GM12878 (cell line): Measurements from ENCODE around the gene MEAK7. TPM values are rescaled to one million over a fixed set of nuclear protein-coding genes. Genes with fewer than 3 reads are reported as not detected.

Source experiments
- ATAC-seq: fragments of 200-7000 bp; cut with Tn5 transposase; 3 replicates; pipeline ENCODE4 v1.9.1; 2020; ENCODE audit warnings: mild to moderate bottlenecking, moderate library complexity
- BruUV-seq: library from RNA; stranded (reverse); fragments of 400-500 nt; replicated peaks from 2 replicates; lab custom pipeline; 2021; lab: Mats Ljungman, UMichigan
- CTCF ChIA-PET: fragments of 300-600 bp; sonication (Branson Sonifier 250); formaldehyde crosslinking; extraction: SDS; loops from one replicate; lab custom pipeline; 2021; ENCODE audit warnings: inconsistent platforms; lab: Yijun Ruan, JAX
- POLR2A ChIA-PET: fragments of 350-600 bp; formaldehyde crosslinking; extraction: SDS; loops from one replicate; lab custom pipeline; 2021; ENCODE audit warnings: inconsistent platforms; lab: Charles Lee
- RAD21 ChIA-PET: fragments of 300-600 bp; sonication (Branson Sonifier 250); formaldehyde crosslinking; loops from one replicate; lab custom pipeline; 2023; ENCODE audit warnings: antibody characterized with exemption; ENCODE audit not compliant: unreplicated experiment; lab: Charles Lee
- SMC1A ChIA-PET: fragments of 300-600 bp; sonication (Branson Sonifier 250); formaldehyde crosslinking; loops from one replicate; lab custom pipeline; 2023; ENCODE audit not compliant: unreplicated experiment, uncharacterized antibody; lab: Charles Lee
- DNase-seq: peaks from one replicate; pipeline ENCODE4 v3.0.0-alpha.2; 2011; ENCODE audit warnings: low read depth, low spot score
- FAIRE-seq: peaks from 3 replicates; lab custom pipeline; 2011; peaks lifted over from hg19 to GRCh38; lab: Jason Lieb, UNC
- H2AFZ ChIP-seq: 2 replicates; pipeline ENCODE4 v1.6.0; 2011; ENCODE audit warnings: low read depth, low read length, control low read depth; ENCODE audit not compliant: control insufficient read depth
- H3K27ac ChIP-seq: 2 replicates; pipeline ENCODE4 v1.5.1; 2011; ENCODE audit warnings: control low read depth; ENCODE audit not compliant: control insufficient read depth, insufficient read depth
- H3K27me3 ChIP-seq, 2 experiments: replicated peaks in 1 of 2; 2 replicates each; pipeline versions ENCODE4 v1.6.0 to v1.6.1; 2011; ENCODE audit warnings: low read length in 1 of 2; ENCODE audit not compliant: control insufficient read depth in 2 of 2, insufficient read depth in 2 of 2
- H3K36me3 ChIP-seq, 2 experiments: 2 replicates each; pipeline ENCODE4 v1.5.1; 2011; ENCODE audit warnings: low read length in 1 of 2; ENCODE audit not compliant: control insufficient read depth in 2 of 2, insufficient read depth in 2 of 2
- H3K4me1 ChIP-seq: 2 replicates; pipeline ENCODE4 v1.6.1; 2011; ENCODE audit warnings: mild to moderate bottlenecking, low read length, moderate library complexity, mixed read lengths; ENCODE audit not compliant: control insufficient read depth, insufficient read depth
- H3K4me2 ChIP-seq: 2 replicates; pipeline ENCODE4 v1.6.0; 2011; ENCODE audit warnings: control low read depth; ENCODE audit not compliant: control insufficient read depth, insufficient read depth
- H3K4me3 ChIP-seq: fragments of 200-600 bp; sonication (generic); 2 replicates; pipeline ENCODE4 v1.5.1; 2016
- H3K79me2 ChIP-seq: 2 replicates; pipeline ENCODE4 v1.6.0; 2011; ENCODE audit warnings: low read length; ENCODE audit not compliant: control insufficient read depth, insufficient read depth
- H3K9ac ChIP-seq: 2 replicates; pipeline ENCODE4 v1.8.0; 2011; ENCODE audit warnings: low read length, control low read depth, mixed read lengths; ENCODE audit not compliant: control insufficient read depth, insufficient read depth
- H3K9me3 ChIP-seq: replicated peaks from 3 replicates; pipeline ENCODE4 v1.5.1; 2011; ENCODE audit warnings: mild to moderate bottlenecking, low read length; ENCODE audit not compliant: control insufficient read depth, insufficient read depth
- H4K20me1 ChIP-seq: 2 replicates; pipeline ENCODE4 v1.6.0; 2011; ENCODE audit not compliant: control insufficient read depth, insufficient read depth
- CREM ChIP-seq: IDR thresholded peaks from 2 replicates; pipeline ENCODE4 v1.6.1; 2014; ENCODE audit warnings: antibody characterized with exemption, low read depth
- E2F8 ChIP-seq: fragments of 450-650 bp; IDR thresholded peaks from 2 replicates; pipeline ENCODE4 v1.6.1; 2018; ENCODE audit warnings: mild to moderate bottlenecking, low read depth, moderate library complexity; ENCODE audit not compliant: partially characterized antibody
- FOS ChIP-seq: IDR thresholded peaks from 3 replicates; pipeline ENCODE4 v1.6.1; 2011; ENCODE audit warnings: borderline replicate concordance; ENCODE audit not compliant: insufficient read length; ENCODE audit errors: extremely low read depth
- FOXM1 ChIP-seq: IDR thresholded peaks from 2 replicates; pipeline ENCODE4 v1.6.1; 2012; ENCODE audit warnings: low read depth, mild to moderate bottlenecking, inconsistent platforms, low read length, moderate library complexity
- GABPA ChIP-seq: IDR thresholded peaks from 2 replicates; pipeline ENCODE4 v1.6.1; 2014; ENCODE audit warnings: antibody characterized with exemption, low read depth, mild to moderate bottlenecking, inconsistent platforms
- HCFC1 ChIP-seq: fragments of 150-350 bp; IDR thresholded peaks from 2 replicates; pipeline ENCODE4 v1.6.1; 2014; ENCODE audit warnings: low read length
- MYC ChIP-seq: IDR thresholded peaks from 2 replicates; pipeline ENCODE4 v1.6.1; 2011; ENCODE audit warnings: mild to moderate bottlenecking, low read length, moderate library complexity, inconsistent platforms; ENCODE audit not compliant: insufficient read depth, insufficient replicate concordance, insufficient read length, severe bottlenecking
- NKRF ChIP-seq: fragments of 450-650 bp; conservative IDR thresholded peaks from 2 replicates; pipeline ENCODE4 v1.6.1; 2017; ENCODE audit warnings: mild to moderate bottlenecking, moderate library complexity
- POLR2AphosphoS2 ChIP-seq: IDR thresholded peaks from 2 replicates; pipeline ENCODE4 v1.6.1; 2011; ENCODE audit warnings: low read depth, mild to moderate bottlenecking, low read length, improper control_type of control experiment, moderate library complexity
- SMAD1 ChIP-seq: fragments of 450-650 bp; IDR thresholded peaks from 2 replicates; pipeline ENCODE4 v1.6.1; 2018; ENCODE audit warnings: mild to moderate bottlenecking, low read depth; ENCODE audit not compliant: partially characterized antibody
- ZBTB33 ChIP-seq: fragments of 450-650 bp; IDR thresholded peaks from 2 replicates; pipeline ENCODE4 v1.6.1; 2017; ENCODE audit warnings: mild to moderate bottlenecking
- ZNF687 ChIP-seq: fragments of 450-650 bp; IDR thresholded peaks from 2 replicates; pipeline ENCODE4 v1.6.1; 2017; ENCODE audit warnings: mild to moderate bottlenecking, moderate library complexity
- WGBS: methylation state at CpG from one replicate; pipeline ENCODE4 v1.1.6; 2016; ENCODE audit warnings: low lambda C conversion rate; ENCODE audit not compliant: insufficient replicate concordance, insufficient coverage; ENCODE audit errors: missing lambda C conversion rate; 5-methylcytosine and 5-hydroxymethylcytosine counted together
- in situ Hi-C: fragments of 300-500 bp; cut with MboI; formaldehyde crosslinking; loops from 9 replicates; pipeline ENCODE4 v1.14.3; 2018; ENCODE audit warnings: mixed read lengths
- intact Hi-C: fragments of 100-400 bp; cut with micrococcal nuclease; formaldehyde crosslinking; loops from one replicate; pipeline ENCODE4 v1.14.2; 2022; ENCODE audit not compliant: unreplicated experiment
- polyA plus RNA-seq, 11 experiments: library from polyadenylated mRNA; depleted of rRNA in 4 of 11; unstranded in 6 of 11; stranded (reverse) in 5 of 11; fragments of >200 nt; fragmentation: Nextera tagmentation in 4 of 11; fragmentation: Illumina TruSeq in 1 of 11; extraction: Ambion mirVana in 4 of 11; extraction: Trizol in 1 of 11; gene quantifications; 1 replicate in 1 of 11; 2 replicates in 10 of 11; pipeline versions ENCODE4 v1.2.1 to v1.2.3, GENCODE V29; 2011 to 2016; ENCODE audit warnings: inconsistent platforms in 2 of 11, missing spikeins in 2 of 11, low read depth in 1 of 11
- total RNA-seq, 4 experiments: library from RNA; depleted of rRNA in 3 of 4; stranded (reverse); fragments of >200 nt in 3 of 4; fragmentation: Illumina TruSeq in 1 of 4; extraction: Trizol in 1 of 4; gene quantifications; 2 replicates each; pipeline versions ENCODE4 v1.2.1 to v1.2.3, GENCODE V29; 2013 to 2021

MEAK7 gene
- total and polyA plus RNA-seq, 10 of the 15 experiments (the other 5 are each of a cell fraction or from before 2014, with no cell fraction given): 1.4 to 11.9 (median 6.4) TPM

- ATAC-seq (no peak), DNase-seq (no peak), FAIRE-seq (no peak)
- H3K4me3 ChIP-seq: no peak overlapping the region
- no peaks in the 10 kb centered on the region for H3K4me1 ChIP-seq
- ChIA-PET RAD21 (no interaction called here), CTCF (no interaction called here), POLR2A (no interaction called here), SMC1A (no interaction called here)
- no peaks in the 10 kb centered on the region; a peak in 3 of 4 replicates for H3K36me3 ChIP-seq
- WGBS: 91% methylated on average over 26 of the region's 26 CpGs
- no peak overlapping the region for H3K9ac ChIP-seq
- H3K4me2 ChIP-seq: no peak overlapping the region
- BruUV-seq: no TSS peak
- in situ Hi-C loops: no loop called here
- H3K79me2 ChIP-seq: no peaks in the 10 kb centered on the region
- no peaks in the 10 kb centered on the region for H3K27me3 ChIP-seq
- H3K27ac ChIP-seq: no peak overlapping the region
- H4K20me1 ChIP-seq: no peaks in the 10 kb centered on the region
- H3K9me3 ChIP-seq: no peaks in the 10 kb centered on the region
- intact Hi-C loops: no loop called here
- H2AFZ ChIP-seq: no peak overlapping the region
- TF ChIP-seq GABPA (no peak), MYC (no peak), HCFC1 (no peak), FOXM1 (no peak), FOS (no peak), CREM (no peak), SMAD1 (no peak), E2F8 (no peak), POLR2AphosphoS2 (no peak), NKRF (no peak), ZBTB33 (no peak), ZNF687 (no peak)
Observed at GRCh38 chr16:84481051-84481735, 23.3 kb downstream of the MEAK7 start.
